Measurements from ENCODE around the gene RMI1.

- no peak for TF ChIP-seq ZNF121 (tag by site-specific recombination; IDR thresholded peaks at IDR 0.05)
- TF ChIP-seq SP7 (tag by site-specific recombination; IDR thresholded peaks at IDR 0.05), result no peak
- no peak for TF ChIP-seq ZNF747 (tag by site-specific recombination; IDR thresholded peaks at IDR 0.05)
- no peak for TF ChIP-seq KLF9 (tag by site-specific recombination; IDR thresholded peaks at IDR 0.05; ENCODE audit: low read depth)
- no peak for TF ChIP-seq ZNF302 (tag by site-specific recombination; IDR thresholded peaks at IDR 0.05; ENCODE audit: low read depth)
- no peak for TF ChIP-seq ZNF449 (tag by site-specific recombination; IDR thresholded peaks at IDR 0.05)
- TF ChIP-seq ZFP69B (tag by site-specific recombination; IDR thresholded peaks at IDR 0.05), result no peak
These were observed 19.6 kb upstream of the RMI1 start for GRCh38 chr9:83960991-83961390.

All from HEK293 (cell line).